PFSK-1 (cell line): ENCODE results near the gene CD300A.

ENCODE experiments used
- FOXP2 ChIP-seq: optimal IDR thresholded peaks from 2 replicates; pipeline ENCODE3; 2011; ENCODE audit warnings: borderline replicate concordance, control low read depth, inconsistent platforms; ENCODE audit not compliant: insufficient read depth; ENCODE audit errors: extremely low read length, extremely low read depth
- POLR2AphosphoS5 ChIP-seq: IDR thresholded peaks from 2 replicates; pipeline ENCODE4 v1.6.1; 2012; ENCODE audit warnings: low read depth, mild to moderate bottlenecking, control low read depth, low read length, moderate library complexity
- REST ChIP-seq, 2 experiments: IDR thresholded peaks; 2 replicates each; pipeline versions ENCODE4 v1.6.1 to v1.8.0; 2011 to 2012; ENCODE audit warnings: low read depth in 2 of 2, low read length in 2 of 2, control low read depth in 1 of 2, inconsistent platforms in 1 of 2, mild to moderate bottlenecking in 1 of 2, moderate library complexity in 1 of 2; ENCODE audit not compliant: insufficient read depth in 1 of 2
- SIN3A ChIP-seq: IDR thresholded peaks from 2 replicates; pipeline ENCODE4 v1.6.1; 2012; ENCODE audit warnings: mild to moderate bottlenecking, low read length, moderate library complexity, borderline replicate concordance; ENCODE audit not compliant: insufficient read depth
- TAF1 ChIP-seq: IDR thresholded peaks from 2 replicates; pipeline ENCODE4 v1.6.1; 2012; ENCODE audit warnings: low read length, control low read depth, borderline replicate concordance; ENCODE audit not compliant: insufficient read depth

Gene CD300A

GRCh38 chr17:74430706-74431567 is 35.5 kb upstream of the CD300A start:
- TF ChIP-seq POLR2AphosphoS5 (no peak), SIN3A (no peak), TAF1 (no peak), FOXP2 (no peak)

GRCh38 chr17:74431568-74432423 is 34.6 kb upstream of the CD300A start, which contains the start of gene GPRC5C:
Gene GPRC5C (plus strand): TSS chr17:74432088. CDS start chr17:74439777, 7,689 bp downstream.
- TF ChIP-seq REST (IDR thresholded peaks at IDR 0.05; ENCODE audit: insufficient read depth in 1 of 2, low read depth in 2 of 2, low read length in 2 of 2) = no peak
- TF ChIP-seq TAF1 = no peak

GRCh38 chr17:74432424-74432690 is 34.1 kb upstream of the CD300A start:
- TF ChIP-seq REST (IDR thresholded peaks at IDR 0.05; ENCODE audit: insufficient read depth in 1 of 2, low read depth in 2 of 2, low read length in 2 of 2) = no peak
- no peak for TF ChIP-seq POLR2AphosphoS5
- no peak for TF ChIP-seq SIN3A
- TF ChIP-seq FOXP2 = no peak
- no peak for TF ChIP-seq TAF1

- TF ChIP-seq POLR2AphosphoS5 = no peak
- TF ChIP-seq SIN3A = no peak
- TF ChIP-seq TAF1 = no peak
- no peak for TF ChIP-seq REST (IDR thresholded peaks at IDR 0.05; ENCODE audit: insufficient read depth in 1 of 2, low read depth in 2 of 2, low read length in 2 of 2)
- no peak for TF ChIP-seq FOXP2
These were observed 33.6 kb upstream of the CD300A start for GRCh38 chr17:74432766-74433391.

- TF ChIP-seq FOXP2 (no peak), POLR2AphosphoS5 (no peak), SIN3A (no peak), TAF1 (no peak), REST (IDR thresholded peaks at IDR 0.05; ENCODE audit: insufficient read depth in 1 of 2, low read depth in 2 of 2, low read length in 2 of 2) (no peak)
These were observed 32.9 kb upstream of the CD300A start for GRCh38 chr17:74433421-74434121.
